Muscle layer of duodenum (tissue), 2 donors: Measurements from ENCODE around the gene BEGAIN.

Experiments
- H3K27ac ChIP-seq: one replicate; pipeline ENCODE4 v1.7.0; 2013; ENCODE audit warnings: mild to moderate bottlenecking, low read length
- H3K27me3 ChIP-seq: one replicate; pipeline ENCODE4 v1.7.0; 2013; ENCODE audit warnings: low read depth, mild to moderate bottlenecking, control low read depth, low read length
- H3K36me3 ChIP-seq, 2 donors: one replicate each; pipeline ENCODE4 v1.7.0; 2013; ENCODE audit warnings: low read length in 2 of 2, control low read depth in 1 of 2, mild to moderate bottlenecking in 1 of 2; ENCODE audit not compliant: insufficient read depth in 2 of 2, control insufficient read depth in 1 of 2
- H3K4me1 ChIP-seq, 2 donors: one replicate each; pipeline ENCODE4 v1.7.0; 2013; ENCODE audit warnings: low read length in 2 of 2, mild to moderate bottlenecking in 2 of 2, control low read depth in 1 of 2, moderate library complexity in 1 of 2; ENCODE audit not compliant: insufficient read depth in 2 of 2, control insufficient read depth in 1 of 2
- H3K4me3 ChIP-seq, 2 donors: one replicate each; pipeline ENCODE4 v1.7.0; 2013; ENCODE audit warnings: low read length in 2 of 2, low read depth in 1 of 2, mild to moderate bottlenecking in 1 of 2
- H3K9me3 ChIP-seq, 2 donors: one replicate each; pipeline ENCODE4 v1.7.0; 2013; ENCODE audit warnings: low read length in 2 of 2, control low read depth in 1 of 2, mild to moderate bottlenecking in 1 of 2; ENCODE audit not compliant: control insufficient read depth in 1 of 2
- donor health status: healthy.

The BEGAIN gene

DNA sequence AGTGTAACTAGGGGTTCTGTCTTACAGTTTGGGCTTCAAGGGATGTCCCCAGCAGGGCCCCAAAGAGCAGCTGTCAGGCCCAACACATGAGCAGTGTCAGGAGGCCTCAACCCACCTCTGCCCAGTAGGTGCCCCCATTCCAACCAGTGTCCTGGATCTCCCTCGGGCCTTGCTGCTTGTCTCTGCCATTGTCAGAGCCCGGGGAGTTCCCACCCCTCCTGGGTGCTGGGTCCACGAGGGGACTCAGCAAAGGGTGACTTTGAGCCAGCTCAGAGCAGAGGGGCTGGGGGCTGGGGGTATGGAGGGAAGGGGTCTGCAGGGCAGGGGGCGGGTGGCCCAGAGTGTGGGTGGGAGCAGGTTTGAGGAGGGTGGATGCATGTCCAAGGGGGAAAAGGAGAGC lies 18.0 kb upstream of the BEGAIN start:
- Histone ChIP-seq H3K36me3 (no peaks in the 10 kb centered on the region), H3K27me3 (no peaks in the 10 kb centered on the region), H3K9me3 (peaks cover 7 to 9% of the 10 kb centered on the region in 2 donors), H3K4me1 (no peaks in the 10 kb centered on the region), H3K27ac (no peak overlapping the region), H3K4me3 (no peak overlapping the region)

DNA sequence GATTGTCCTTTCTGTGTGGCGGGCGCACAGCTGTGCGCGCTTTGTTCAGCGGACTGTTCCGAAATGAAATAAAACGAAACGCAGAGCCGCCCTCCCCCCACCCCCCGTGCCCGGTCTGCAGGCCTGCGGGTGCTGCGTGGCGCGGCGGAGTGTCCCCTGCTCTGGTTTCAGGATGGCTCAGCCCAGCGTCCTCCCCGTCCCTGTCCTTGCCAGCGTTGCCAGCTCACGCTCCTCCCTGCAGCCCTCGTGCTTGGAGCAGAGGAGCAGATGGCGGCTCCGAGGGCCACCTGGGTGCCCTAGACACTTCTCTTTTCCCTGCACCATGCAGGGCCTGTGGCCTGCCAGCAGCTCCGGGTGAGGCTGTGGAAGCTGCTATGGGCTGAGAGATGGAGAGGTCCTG lies 17.5 kb upstream of the BEGAIN start:
- H3K27me3 ChIP-seq = no peaks in the 10 kb centered on the region
- no peaks in the 10 kb centered on the region for H3K4me1 ChIP-seq
- H3K27ac ChIP-seq = no peak overlapping the region
- no peak overlapping the region for H3K4me3 ChIP-seq
- peaks cover 7 to 9% of the 10 kb centered on the region in 2 donors for H3K9me3 ChIP-seq
- no peaks in the 10 kb centered on the region for H3K36me3 ChIP-seq

DNA sequence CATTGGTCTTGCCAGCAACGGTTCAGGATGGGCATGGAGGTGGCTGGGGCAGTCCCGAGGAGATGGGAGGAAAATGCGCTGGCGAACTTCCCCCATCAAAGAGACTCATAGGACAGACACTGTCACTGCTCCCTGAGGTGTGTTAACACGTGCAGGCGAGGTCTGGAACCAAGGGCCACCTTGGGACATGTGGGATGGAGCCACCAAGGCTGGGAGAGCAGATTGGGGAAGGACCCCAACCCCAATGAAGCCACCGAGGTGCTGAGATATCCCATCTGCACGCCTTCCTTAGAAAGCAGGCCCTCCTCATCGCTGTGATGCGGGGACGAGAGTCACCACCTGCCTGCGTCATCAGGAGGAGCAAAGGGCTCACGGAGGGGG lies 16.9 kb upstream of the BEGAIN start:
- peaks cover 7 to 9% of the 10 kb centered on the region in 2 donors for H3K9me3 ChIP-seq
- no peaks in the 10 kb centered on the region for H3K36me3 ChIP-seq
- H3K4me1 ChIP-seq = no peaks in the 10 kb centered on the region
- no peaks in the 10 kb centered on the region for H3K27me3 ChIP-seq
- H3K27ac ChIP-seq = no peak overlapping the region
- no peak overlapping the region for H3K4me3 ChIP-seq

DNA sequence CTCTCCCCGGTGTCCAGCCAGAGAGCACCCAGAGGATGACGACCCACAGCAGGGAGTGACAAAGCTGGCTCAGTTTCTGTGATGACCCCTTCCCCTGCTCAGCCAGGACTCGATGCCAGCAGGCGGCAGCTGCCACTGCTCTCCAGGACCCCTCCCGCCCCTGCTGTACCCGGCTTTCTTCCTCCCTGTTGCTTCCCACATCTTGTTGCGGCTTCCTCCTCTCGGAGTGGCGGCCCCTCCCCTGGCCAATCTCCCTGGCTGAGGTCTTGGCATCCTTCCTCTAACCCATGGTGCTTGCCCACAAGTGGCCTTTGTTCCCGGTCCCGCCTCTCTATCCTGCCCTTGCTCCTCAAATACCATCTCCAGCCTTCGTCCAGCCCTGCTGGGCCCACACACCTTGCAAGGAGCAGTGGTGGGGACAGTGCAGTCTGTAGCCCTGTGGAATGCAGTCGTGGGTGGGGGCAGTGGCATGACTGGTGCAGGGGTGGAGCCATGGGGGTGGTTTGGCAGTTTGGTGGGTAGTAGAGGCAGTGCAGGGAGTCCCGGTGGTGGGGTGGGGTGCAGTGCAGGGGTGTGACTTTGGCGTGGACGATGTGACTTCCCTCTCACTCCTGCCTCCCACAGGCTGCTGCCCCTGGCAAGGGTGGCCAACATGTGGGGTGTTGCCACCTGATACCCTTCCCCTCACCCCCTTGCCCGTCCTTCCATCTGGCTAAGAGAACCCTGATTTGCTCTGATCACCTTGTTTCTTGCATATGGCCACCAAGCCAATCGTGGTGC lies 16.3 kb upstream of the BEGAIN start:
- H3K4me1 ChIP-seq = no peaks in the 10 kb centered on the region
- no peak overlapping the region for H3K27ac ChIP-seq
- H3K9me3 ChIP-seq = peaks cover 7 to 9% of the 10 kb centered on the region in 2 donors
- no peaks in the 10 kb centered on the region for H3K36me3 ChIP-seq
- no peak overlapping the region for H3K4me3 ChIP-seq
- H3K27me3 ChIP-seq = no peaks in the 10 kb centered on the region

DNA sequence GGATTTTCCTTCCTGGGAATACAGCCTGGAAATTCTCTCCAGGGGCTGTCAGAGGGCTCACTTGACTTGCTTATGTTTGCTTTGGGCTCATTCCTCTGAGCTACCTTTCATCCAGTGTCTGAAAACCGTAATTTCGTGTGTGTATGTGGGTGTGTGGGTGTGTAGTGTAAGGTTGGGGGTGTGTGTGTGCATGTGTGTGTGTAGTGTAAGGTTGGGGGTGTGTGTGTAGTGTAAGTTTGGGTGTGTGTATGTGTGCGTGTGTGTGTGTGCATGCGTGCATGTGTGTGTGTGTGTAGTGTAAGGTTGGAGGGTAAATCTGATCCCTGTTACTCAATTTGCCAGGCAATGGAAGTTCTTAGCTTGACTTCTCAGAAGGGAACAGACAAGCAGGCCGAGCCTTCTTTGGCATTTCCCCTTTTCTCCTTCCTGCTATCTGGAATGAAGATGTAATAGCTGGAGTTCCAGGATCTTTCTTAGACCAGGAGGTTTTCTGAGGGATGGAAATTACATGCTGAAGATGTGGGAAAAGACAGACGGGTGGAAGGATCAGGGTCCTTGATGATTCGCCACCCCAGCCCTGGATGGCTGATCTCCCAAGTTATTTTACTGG lies 15.5 kb upstream of the BEGAIN start:
- peaks cover 7 to 9% of the 10 kb centered on the region in 2 donors for H3K9me3 ChIP-seq
- no peak overlapping the region for H3K4me3 ChIP-seq
- no peaks in the 10 kb centered on the region for H3K36me3 ChIP-seq
- no peak overlapping the region for H3K27ac ChIP-seq
- no peaks in the 10 kb centered on the region for H3K4me1 ChIP-seq
- no peaks in the 10 kb centered on the region for H3K27me3 ChIP-seq

DNA sequence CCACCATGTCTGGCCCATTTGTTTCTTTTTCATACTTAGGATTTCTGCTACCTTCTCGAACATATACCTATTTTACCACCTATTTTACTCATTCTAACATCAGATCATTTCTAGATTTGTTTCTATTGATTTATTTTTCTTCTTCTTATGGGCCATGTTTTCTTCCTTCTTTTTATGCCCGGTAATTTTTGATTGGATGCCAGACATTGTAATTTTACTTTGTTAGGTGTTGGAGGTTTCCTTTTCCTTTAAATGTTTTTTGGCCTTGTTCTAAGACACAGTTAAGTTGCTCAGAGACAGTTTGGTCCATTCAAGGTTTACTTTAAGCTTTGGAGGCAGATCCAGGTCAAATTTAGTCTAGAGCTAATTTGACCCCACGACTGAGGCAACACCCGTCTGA lies 14.7 kb upstream of the BEGAIN start:
- Histone ChIP-seq H3K27ac (no peak overlapping the region), H3K36me3 (no peaks in the 10 kb centered on the region), H3K4me1 (no peaks in the 10 kb centered on the region), H3K27me3 (no peaks in the 10 kb centered on the region), H3K9me3 (peaks cover 7 to 9% of the 10 kb centered on the region in 2 donors), H3K4me3 (no peak overlapping the region)

DNA sequence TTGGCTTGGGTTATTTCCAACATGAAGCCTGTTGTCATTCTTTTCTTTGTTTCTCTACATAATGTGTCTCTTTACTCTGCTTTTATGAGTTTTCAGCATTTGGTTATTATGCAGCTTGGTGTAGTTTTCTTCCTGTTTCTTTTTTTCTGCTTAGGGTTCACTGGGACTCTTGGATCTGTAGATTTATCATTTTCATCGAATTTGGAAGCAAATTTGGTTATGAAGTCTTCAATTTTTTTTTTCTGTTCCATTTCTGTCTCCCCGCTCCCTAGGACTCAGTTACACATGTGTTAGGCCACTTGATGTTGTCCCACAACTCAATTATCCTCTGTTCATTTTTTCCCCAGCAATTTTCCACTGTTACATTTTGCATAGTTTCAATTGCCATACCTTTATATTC lies 13.8 kb upstream of the BEGAIN start:
- Histone ChIP-seq H3K4me3 (no peak overlapping the region), H3K27ac (no peak overlapping the region), H3K9me3 (peaks cover 7 to 9% of the 10 kb centered on the region in 2 donors), H3K27me3 (no peaks in the 10 kb centered on the region), H3K4me1 (no peaks in the 10 kb centered on the region), H3K36me3 (no peaks in the 10 kb centered on the region)

DNA sequence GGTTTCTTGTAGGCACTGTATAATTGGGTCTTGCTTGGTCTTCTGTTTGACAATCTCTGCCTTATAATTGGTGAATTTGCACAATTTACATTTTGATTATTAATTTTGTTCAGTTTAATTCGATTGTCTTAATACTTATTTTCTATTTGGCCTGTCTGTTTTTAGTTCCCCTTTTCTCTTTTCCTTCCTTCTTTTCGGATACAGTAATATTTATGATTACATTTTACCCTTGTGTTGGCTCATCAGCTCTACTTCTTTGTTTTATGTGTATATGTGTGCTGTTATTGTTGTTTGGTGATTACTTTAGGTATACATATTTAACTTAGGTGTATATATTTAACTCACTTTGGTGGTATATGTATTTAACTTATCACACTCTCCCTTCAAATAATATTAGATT lies 12.8 kb upstream of the BEGAIN start:
- Histone ChIP-seq H3K36me3 (no peaks in the 10 kb centered on the region), H3K9me3 (peaks cover 7 to 9% of the 10 kb centered on the region in 2 donors), H3K27ac (no peak overlapping the region), H3K4me1 (no peaks in the 10 kb centered on the region), H3K4me3 (no peak overlapping the region), H3K27me3 (peaks cover 2% of the 10 kb centered on the region)

DNA sequence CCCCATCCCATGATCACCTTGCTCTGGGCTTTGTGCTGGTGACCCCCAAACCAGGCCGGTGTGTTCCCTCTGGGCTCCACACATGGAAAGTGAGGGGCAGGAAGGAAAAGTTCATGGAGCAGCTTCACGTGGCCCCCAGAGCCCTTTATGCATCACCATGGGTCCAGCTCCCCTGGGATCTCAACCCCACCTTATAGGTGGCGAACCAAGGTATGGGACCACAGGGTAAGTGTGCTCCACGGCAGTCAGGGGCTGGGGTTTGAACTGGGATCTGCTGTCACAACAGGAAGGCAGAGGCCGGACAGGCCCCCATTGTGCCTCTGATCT lies 7.4 kb upstream of the BEGAIN start:
- Histone ChIP-seq H3K4me3 (no peak overlapping the region), H3K4me1 (no peaks in the 10 kb centered on the region), H3K27ac (no peak overlapping the region), H3K27me3 (peaks cover 9% of the 10 kb centered on the region), H3K9me3 (no peaks in the 10 kb centered on the region), H3K36me3 (no peaks in the 10 kb centered on the region)

DNA sequence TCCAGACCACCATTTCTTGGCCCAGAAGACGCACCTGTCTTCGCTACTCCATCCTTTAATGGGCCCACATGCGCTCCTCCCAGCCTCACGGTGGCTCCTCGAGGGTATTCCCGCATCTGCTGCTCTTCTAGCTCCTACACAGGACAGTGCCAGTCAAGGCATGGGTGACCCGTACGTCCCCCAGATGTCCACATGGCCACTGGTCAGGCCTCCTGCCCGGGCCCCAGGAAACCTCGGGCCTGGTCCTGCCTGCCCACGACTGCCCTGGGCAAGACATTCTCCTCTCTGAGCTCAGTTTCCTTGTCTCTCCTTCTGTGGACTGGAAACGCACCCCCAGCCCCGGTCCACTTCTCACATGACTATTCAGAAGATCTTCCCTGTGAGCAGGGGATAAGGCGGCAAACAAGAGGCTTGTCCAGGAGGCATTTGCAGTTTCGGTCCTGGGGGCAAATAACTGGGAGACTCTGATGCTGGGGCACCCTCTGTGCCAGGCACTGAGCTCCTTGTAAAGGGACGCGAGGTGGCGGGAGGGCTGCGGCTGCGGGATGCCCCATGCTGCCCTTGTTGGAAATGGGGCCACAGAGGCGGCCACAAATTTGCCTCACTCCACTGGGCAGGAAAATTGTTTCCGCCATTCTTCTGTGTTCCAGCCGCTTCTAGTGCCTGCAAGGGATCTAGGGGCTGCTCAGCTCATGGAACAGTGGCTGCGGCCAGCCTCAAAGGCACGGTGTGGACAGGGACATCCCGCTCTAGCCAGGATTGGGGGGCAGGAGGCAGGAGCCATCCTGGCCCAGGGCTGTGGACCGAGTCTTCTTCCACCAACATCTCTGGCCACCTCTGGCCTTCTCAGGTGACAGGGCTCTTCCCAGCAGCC lies 6.8 kb upstream of the BEGAIN start:
- no peaks in the 10 kb centered on the region for H3K9me3 ChIP-seq
- H3K27me3 ChIP-seq = peaks cover 11% of the 10 kb centered on the region
- H3K4me1 ChIP-seq = no peaks in the 10 kb centered on the region
- no peak overlapping the region for H3K27ac ChIP-seq
- no peak overlapping the region for H3K4me3 ChIP-seq
- H3K36me3 ChIP-seq = no peaks in the 10 kb centered on the region

DNA sequence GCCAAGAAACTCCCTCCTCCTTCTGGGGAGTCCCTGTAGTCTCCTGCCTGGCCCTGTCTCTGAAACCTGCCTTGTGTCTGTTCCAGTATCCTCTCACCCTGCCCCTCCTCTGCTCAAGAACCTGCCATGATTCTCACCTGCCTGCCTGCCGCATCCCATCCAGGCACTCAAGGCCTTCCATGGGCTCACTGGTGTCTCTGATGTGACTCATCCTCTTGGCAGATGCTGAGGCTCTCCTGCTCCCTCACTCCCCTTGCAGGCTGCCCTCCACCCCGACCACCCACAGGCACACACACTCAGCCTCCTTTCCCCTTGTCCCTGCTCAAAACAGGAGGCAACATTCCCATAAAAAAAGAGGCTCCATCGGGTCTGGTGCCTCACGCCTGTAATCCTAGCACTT lies 5.8 kb upstream of the BEGAIN start:
- peaks cover 22% of the 10 kb centered on the region for H3K27me3 ChIP-seq
- no peak overlapping the region for H3K4me3 ChIP-seq
- H3K9me3 ChIP-seq = no peaks in the 10 kb centered on the region
- H3K4me1 ChIP-seq = no peaks in the 10 kb centered on the region
- no peaks in the 10 kb centered on the region for H3K36me3 ChIP-seq
- no peak overlapping the region for H3K27ac ChIP-seq
